Loucy (cell line): ENCODE measurements around the gene PLXNB2.

ENCODE experiments used
- CTCF ChIP-seq: fragments of 200-600 bp; sonication (generic); conservative IDR thresholded peaks from 2 replicates; pipeline ENCODE4 v1.5.1; 2014; ENCODE audit warnings: mild to moderate bottlenecking, antibody characterized with exemption, low read length
- EZH2phosphoT487 ChIP-seq: fragments of 200-600 bp; IDR thresholded peaks from 2 replicates; pipeline ENCODE4 v1.6.1; 2018; ENCODE audit warnings: antibody characterized with exemption, mild to moderate bottlenecking, moderate library complexity, borderline replicate concordance

- no peak for TF ChIP-seq CTCF
- no peak for TF ChIP-seq EZH2phosphoT487
Measured at GRCh38 chr22:50302564-50302963, 4.9 kb downstream of the PLXNB2 start.
